AG04449 (cell line): ENCODE measurements around the gene CPLANE2.
"Not testable (repeated sequence)": the region's sequence is repeated elsewhere in the genome, so short reads cannot be mapped to it uniquely, and the experiment has no call there.

Experiments
- CTCF ChIA-PET: fragments of 350-600 bp; formaldehyde crosslinking; extraction: SDS; loops from one replicate; lab custom pipeline; 2021; ENCODE audit warnings: antibody characterized with exemption; lab: Yijun Ruan, JAX
- POLR2A ChIA-PET: fragments of 400-600, 350-600 bp; formaldehyde crosslinking; extraction: SDS; loops from one replicate; lab custom pipeline; 2020; ENCODE audit warnings: antibody characterized with exemption, inconsistent platforms; lab: Yijun Ruan, JAX
- DNase-seq: peaks from one replicate; pipeline ENCODE4 v3.0.0-alpha.2; 2010; ENCODE audit warnings: low read depth, low spot score
- H3K4me3 ChIP-seq: 2 replicates; pipeline ENCODE4 v1.5.1; 2011; ENCODE audit warnings: low read depth, mild to moderate bottlenecking, control low read depth, low read length
- CTCF ChIP-seq: IDR thresholded peaks from one replicate; pipeline ENCODE4 v1.5.1; 2011; ENCODE audit warnings: mild to moderate bottlenecking, moderate library complexity, low read length, control low read depth, inconsistent platforms; ENCODE audit not compliant: insufficient read depth; ENCODE audit errors: missing control alignments

CPLANE2 gene

GRCh38 chr1:16246961-16247360, 10.0 kb upstream of the CPLANE2 start:
- TF ChIP-seq CTCF: no peak
- POLR2A ChIA-PET: no interaction called here
- no peak for DNase-seq
- no peak overlapping the region for H3K4me3 ChIP-seq
- CTCF ChIA-PET: interaction anchor here (0.8 to 17.7 kb wide), 6 partner anchors 9 to 168 kb away, joined by 3 to 319 read pairs (median 32); partner anchors contain the start of genes CPLANE2 and FAM131C

GRCh38 chr1:16246239-16246638, 9.3 kb upstream of the CPLANE2 start:
- CTCF ChIA-PET: interaction anchor here (0.8 to 17.7 kb wide), 13 partner anchors 8 to 194 kb away, joined by 3 to 319 read pairs (median 8); partner anchors contain the start of genes ARHGEF19, FAM131C, FBXO42 and NECAP2
- H3K4me3 ChIP-seq, POLR2A ChIA-PET, DNase-seq: not testable (repeated sequence)

GRCh38 chr1:16245476-16246196, 8.7 kb upstream of the CPLANE2 start:
- DNase-seq: no peak
- TF ChIP-seq CTCF: no peak
- ChIA-PET POLR2A (no interaction called here), CTCF (interaction anchor here (0.8 to 17.7 kb wide), 16 partner anchors 8 to 195 kb away, joined by 3 to 319 read pairs (median 6); partner anchors contain the start of genes ARHGEF19, FAM131C, FBXO42 and NECAP2)
- H3K4me3 ChIP-seq: no peak overlapping the region

- no peak overlapping the region for H3K4me3 ChIP-seq
- TF ChIP-seq CTCF: no peak
- DNase-seq: no peak
- POLR2A ChIA-PET: no interaction called here
- CTCF ChIA-PET: interaction anchor here (0.8 to 17.7 kb wide), 22 partner anchors 9 to 176 kb away, joined by 3 to 319 read pairs (median 4); partner anchors contain the start of genes ARHGEF19, FAM131C and SZRD1
Measured at GRCh38 chr1:16244650-16245285, 7.8 kb upstream of the CPLANE2 start.

- ChIA-PET CTCF (interaction anchor here (0.8 to 17.7 kb wide), 25 partner anchors 9 to 175 kb away, joined by 3 to 319 read pairs (median 4); partner anchors contain the start of genes ARHGEF19 and FAM131C), POLR2A (no interaction called here)
- peak; percentile 80 for TF ChIP-seq CTCF
- peak; percentile 36 for DNase-seq
- H3K4me3 ChIP-seq: no peak overlapping the region
Measured at GRCh38 chr1:16243936-16244649, 7.1 kb upstream of the CPLANE2 start.

- H3K4me3 ChIP-seq: no peak overlapping the region
- TF ChIP-seq CTCF: no peak
- CTCF ChIA-PET: interaction anchor here (0.8 to 17.7 kb wide), 16 partner anchors 8 to 165 kb away, joined by 3 to 319 read pairs (median 4); partner anchors contain the start of genes ARHGEF19 and FAM131C
- DNase-seq: no peak
- POLR2A ChIA-PET: no interaction called here
Measured at GRCh38 chr1:16243215-16243610, 6.2 kb upstream of the CPLANE2 start.
